Endothelial cell of umbilical vein (primary cell): ENCODE data around the gene ETS1. TPM values are rescaled to one million over a fixed set of nuclear protein-coding genes. Genes with fewer than 3 reads are reported as not detected.

Source experiments
- BruUV-seq: library from RNA; stranded (reverse); fragments of 400-500 nt; replicated peaks from 2 replicates; lab custom pipeline; 2021; lab: Mats Ljungman, UMichigan
- CTCF ChIA-PET: fragments of 300-600, 350-600 bp; sonication (Branson Sonifier 250); formaldehyde crosslinking; loops from one replicate; lab custom pipeline; 2021; ENCODE audit warnings: antibody characterized with exemption, inconsistent platforms; lab: Charles Lee
- POLR2A ChIA-PET: fragments of 300-600, 350-600 bp; sonication (Branson Sonifier 250); formaldehyde crosslinking; loops from one replicate; lab custom pipeline; 2021; ENCODE audit warnings: antibody characterized with exemption, inconsistent platforms; lab: Charles Lee
- DNase-seq: peaks from one replicate; pipeline ENCODE4 v3.0.0-alpha.2; 2011; ENCODE audit warnings: low read depth, low spot score
- FAIRE-seq: peaks from 2 replicates; lab custom pipeline; 2011; peaks lifted over from hg19 to GRCh38; lab: Jason Lieb, UNC
- H2AFZ ChIP-seq: 2 replicates; pipeline ENCODE4 v1.6.0; 2012; ENCODE audit warnings: low read depth, low read length, control low read depth, inconsistent platforms
- H3K27ac ChIP-seq: 2 replicates; pipeline ENCODE4 v1.5.1; 2011; ENCODE audit warnings: low read depth, mild to moderate bottlenecking, control low read depth, low read length, moderate library complexity; ENCODE audit not compliant: insufficient read depth
- H3K27me3 ChIP-seq, 2 experiments: 2 replicates each; pipeline versions ENCODE4 v1.6.0 to v1.6.1; 2011; ENCODE audit warnings: low read length in 2 of 2, mixed read lengths in 1 of 2; ENCODE audit not compliant: control insufficient read depth in 2 of 2, insufficient read depth in 2 of 2
- H3K36me3 ChIP-seq, 2 experiments: 2 replicates in 1 of 2; 3 replicates in 1 of 2; pipeline ENCODE4 v1.5.1; 2011; ENCODE audit warnings: low read length in 2 of 2, mild to moderate bottlenecking in 1 of 2, moderate library complexity in 1 of 2; ENCODE audit not compliant: control insufficient read depth in 2 of 2, insufficient read depth in 2 of 2; ENCODE audit errors: extremely low read depth in 1 of 2
- H3K4me1 ChIP-seq: 3 replicates; pipeline ENCODE4 v1.5.1; 2011; ENCODE audit warnings: mild to moderate bottlenecking, low read length; ENCODE audit not compliant: control insufficient read depth, insufficient read depth; ENCODE audit errors: extremely low read depth
- H3K4me2 ChIP-seq: 2 replicates; pipeline ENCODE4 v1.6.1; 2011; ENCODE audit warnings: low read length, control low read depth, mixed read lengths; ENCODE audit not compliant: insufficient read depth
- H3K4me3 ChIP-seq, 3 experiments: fragments of 200-600 bp in 1 of 3; sonication (generic), shearing (Covaris generic) in 1 of 3; replicated peaks in 1 of 3; 2 replicates each; pipeline ENCODE4 v1.5.1; 2011 to 2016; ENCODE audit warnings: control low read depth in 3 of 3, low read length in 3 of 3, mild to moderate bottlenecking in 2 of 3, inconsistent platforms in 1 of 3, low read depth in 1 of 3, moderate library complexity in 1 of 3; ENCODE audit not compliant: insufficient read depth in 1 of 3
- H3K79me2 ChIP-seq: 2 replicates; pipeline ENCODE4 v1.6.0; 2012; ENCODE audit warnings: low read length, inconsistent platforms; ENCODE audit not compliant: control insufficient read depth, insufficient read depth
- H3K9ac ChIP-seq: replicated peaks from 2 replicates; pipeline ENCODE3; 2011; ENCODE audit warnings: low read length, control low read depth; ENCODE audit not compliant: insufficient read depth; ENCODE audit errors: extremely low read depth
- H3K9me1 ChIP-seq: replicated peaks from 3 replicates; pipeline ENCODE4 v1.6.0; 2011; ENCODE audit warnings: mild to moderate bottlenecking, low read length; ENCODE audit not compliant: control insufficient read depth, insufficient read depth; ENCODE audit errors: extremely low read depth
- H3K9me3 ChIP-seq: replicated peaks from 2 replicates; pipeline ENCODE4 v1.5.1; 2012; ENCODE audit warnings: low read length, inconsistent platforms; ENCODE audit not compliant: control insufficient read depth, insufficient read depth
- H4K20me1 ChIP-seq: replicated peaks from 2 replicates; pipeline ENCODE3; 2011; ENCODE audit warnings: mild to moderate bottlenecking, low read length; ENCODE audit not compliant: control insufficient read depth, insufficient read depth; ENCODE audit errors: extremely low read depth
- EZH2 ChIP-seq: IDR thresholded peaks from 2 replicates; pipeline ENCODE4 v1.6.1; 2012; ENCODE audit warnings: borderline replicate concordance, low read depth, mild to moderate bottlenecking, moderate library complexity, low read length, inconsistent platforms; ENCODE audit not compliant: severe bottlenecking
- FOS ChIP-seq: IDR thresholded peaks from 2 replicates; pipeline ENCODE4 v1.6.1; 2011; ENCODE audit warnings: mild to moderate bottlenecking, low read length, moderate library complexity, borderline replicate concordance; ENCODE audit not compliant: insufficient read depth
- GATA2 ChIP-seq: IDR thresholded peaks from 2 replicates; pipeline ENCODE4 v1.7.0; 2011; ENCODE audit warnings: low read depth, mild to moderate bottlenecking, moderate library complexity, mixed read lengths, low read length; ENCODE audit not compliant: insufficient read length, insufficient read depth
- JUN ChIP-seq: IDR thresholded peaks from 2 replicates; pipeline ENCODE4 v1.6.1; 2011; ENCODE audit warnings: borderline replicate concordance, low read depth; ENCODE audit not compliant: insufficient read length, insufficient read depth
- MAX ChIP-seq: IDR thresholded peaks from 2 replicates; pipeline ENCODE4 v1.6.1; 2011; ENCODE audit not compliant: insufficient read depth, insufficient read length
- MYC ChIP-seq: IDR thresholded peaks from one replicate; pipeline ENCODE4 v1.6.1; 2011; ENCODE audit warnings: mild to moderate bottlenecking, low read depth, low read length
- POLR2A ChIP-seq: IDR thresholded peaks from 2 replicates; pipeline ENCODE4 v1.6.1; 2012; ENCODE audit warnings: low read depth, mild to moderate bottlenecking, control low read depth, low read length
- POLR2AphosphoS5 ChIP-seq: IDR thresholded peaks from 2 replicates; pipeline ENCODE4 v1.6.1; 2012; ENCODE audit warnings: low read depth, mild to moderate bottlenecking, control low read depth, low read length, moderate library complexity; ENCODE audit not compliant: insufficient read depth
- dilution Hi-C: fragments of 300-500 bp; cut with MboI; formaldehyde crosslinking; loops from one replicate; pipeline ENCODE4 v1.15.0; 2019; ENCODE audit warnings: low sequenced_read_pairs; ENCODE audit not compliant: extremely low pct_ligation_motif_present
- intact Hi-C: fragments of 100-400 bp; cut with micrococcal nuclease; formaldehyde crosslinking; loops from one replicate; pipeline ENCODE4 v1.10.0; 2022
- polyA plus RNA-seq, 4 experiments: library from polyadenylated mRNA; depleted of rRNA in 3 of 4; stranded (reverse) in 3 of 4; unstranded in 1 of 4; fragments of >200 nt; gene quantifications; 2 replicates each; pipeline versions ENCODE4 v1.2.1 to v1.2.3, GENCODE V29; 2011 to 2012; ENCODE audit warnings: missing spikeins in 1 of 4
- total RNA-seq: library from RNA; stranded (reverse); gene quantifications from 2 replicates; pipeline ENCODE4 v1.2.3, GENCODE V29; 2021
- TF ChIP-seq, protein P1 (sequence below), 2 donors: IDR thresholded peaks; 1 replicate in 1 of 2; 2 replicates in 1 of 2; pipeline ENCODE4 v1.5.1; 2011; ENCODE audit warnings: low read length in 2 of 2, mild to moderate bottlenecking in 2 of 2, moderate library complexity in 2 of 2, control low read depth in 1 of 2, inconsistent platforms in 1 of 2, low read depth in 1 of 2; ENCODE audit not compliant: insufficient read depth in 1 of 2; ENCODE audit errors: extremely low read depth in 1 of 2

ETS1 gene
- total and polyA plus RNA-seq, 2 donors (not counting 3 experiments of a cell fraction or from before 2014, with no cell fraction given): 34.2 to 115 TPM

DNA sequence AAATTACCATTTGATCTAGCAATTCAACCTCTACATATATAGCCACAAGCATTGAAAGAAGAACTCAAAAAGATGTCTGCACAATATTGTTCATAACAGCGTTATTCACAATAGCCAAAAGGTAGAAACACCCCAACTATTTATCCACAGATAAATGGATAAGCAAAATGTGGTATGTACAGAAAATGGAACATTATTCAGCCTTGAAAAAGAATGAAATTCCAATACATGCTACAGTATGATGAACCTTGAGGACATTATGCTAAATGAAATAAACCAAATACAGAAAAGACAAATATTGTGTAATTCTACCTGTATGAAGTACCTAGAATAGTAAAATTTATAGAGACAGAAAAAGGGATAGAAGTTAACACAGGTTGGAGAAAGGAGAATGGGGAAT is 2.6 kb upstream of the ETS1 start:
- peaks cover 20 to 28% of the 10 kb centered on the region in 2 experiments for H3K27me3 ChIP-seq
- H3K4me3 ChIP-seq: no peak overlapping the region
- peaks cover 14% of the 10 kb centered on the region for H3K4me1 ChIP-seq
- FAIRE-seq (no peak), DNase-seq (no peak)
- no peaks in the 10 kb centered on the region for H4K20me1 ChIP-seq
- no peaks in the 10 kb centered on the region for H3K36me3 ChIP-seq
- H3K27ac ChIP-seq: no peak overlapping the region
- H3K4me2 ChIP-seq: no peak overlapping the region
- H2AFZ ChIP-seq: no peak overlapping the region
- no peaks in the 10 kb centered on the region for H3K9me1 ChIP-seq
- dilution Hi-C loops: no loop called here
- ChIA-PET POLR2A (no interaction called here), CTCF (no interaction called here)
- no peak overlapping the region for H3K9ac ChIP-seq
- no peaks in the 10 kb centered on the region for H3K9me3 ChIP-seq
- intact Hi-C loops: no loop called here
- TF ChIP-seq FOS: no peak
- TF ChIP-seq, protein P1, sequence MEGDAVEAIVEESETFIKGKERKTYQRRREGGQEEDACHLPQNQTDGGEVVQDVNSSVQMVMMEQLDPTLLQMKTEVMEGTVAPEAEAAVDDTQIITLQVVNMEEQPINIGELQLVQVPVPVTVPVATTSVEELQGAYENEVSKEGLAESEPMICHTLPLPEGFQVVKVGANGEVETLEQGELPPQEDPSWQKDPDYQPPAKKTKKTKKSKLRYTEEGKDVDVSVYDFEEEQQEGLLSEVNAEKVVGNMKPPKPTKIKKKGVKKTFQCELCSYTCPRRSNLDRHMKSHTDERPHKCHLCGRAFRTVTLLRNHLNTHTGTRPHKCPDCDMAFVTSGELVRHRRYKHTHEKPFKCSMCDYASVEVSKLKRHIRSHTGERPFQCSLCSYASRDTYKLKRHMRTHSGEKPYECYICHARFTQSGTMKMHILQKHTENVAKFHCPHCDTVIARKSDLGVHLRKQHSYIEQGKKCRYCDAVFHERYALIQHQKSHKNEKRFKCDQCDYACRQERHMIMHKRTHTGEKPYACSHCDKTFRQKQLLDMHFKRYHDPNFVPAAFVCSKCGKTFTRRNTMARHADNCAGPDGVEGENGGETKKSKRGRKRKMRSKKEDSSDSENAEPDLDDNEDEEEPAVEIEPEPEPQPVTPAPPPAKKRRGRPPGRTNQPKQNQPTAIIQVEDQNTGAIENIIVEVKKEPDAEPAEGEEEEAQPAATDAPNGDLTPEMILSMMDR (IDR thresholded peaks at IDR 0.05; ENCODE audit: extremely low read depth in 1 of 2, insufficient read depth in 1 of 2, low read depth in 1 of 2, low read length in 2 of 2): no peak
- TF ChIP-seq EZH2: no peak
- TF ChIP-seq JUN: no peak
- TF ChIP-seq GATA2: no peak
- TF ChIP-seq MAX: no peak
- no peak for TF ChIP-seq POLR2A
- no peak for TF ChIP-seq MYC
- no peak for TF ChIP-seq POLR2AphosphoS5
- BruUV-seq: no TSS peak
- H3K79me2 ChIP-seq: no peaks in the 10 kb centered on the region
